Testis (tissue), 3 donors: ENCODE measurements around the gene ERBB3. TPM values are rescaled to one million over a fixed set of nuclear protein-coding genes. Genes with fewer than 3 reads are reported as not detected.

ENCODE experiments used
- DNase-seq: peaks from one replicate; pipeline ENCODE4 v3.0.0-alpha.2; 2019
- H3K27ac ChIP-seq, 2 donors: fragments of 200-600 bp; sonication (generic); one replicate each; pipeline ENCODE4 v1.5.1; 2019
- H3K27me3 ChIP-seq: fragments of 200-600 bp; sonication (generic); one replicate; pipeline ENCODE4 v1.5.1; 2019
- H3K36me3 ChIP-seq: fragments of 200-600 bp; sonication (generic); one replicate; pipeline ENCODE4 v1.5.1; 2017; ENCODE audit warnings: low read depth; ENCODE audit errors: missing control alignments
- H3K4me1 ChIP-seq: fragments of 200-600 bp; sonication (generic); one replicate; pipeline ENCODE4 v1.5.1; 2019
- H3K4me3 ChIP-seq, 2 donors: fragments of 200-600 bp; sonication (generic); one replicate each; pipeline ENCODE4 v1.5.1; 2017 to 2019
- H3K9me3 ChIP-seq: fragments of 200-600 bp; sonication (generic); one replicate; pipeline ENCODE4 v1.5.1; 2017
- CTCF ChIP-seq, 3 experiments: fragments of 450-650 bp in 2 of 3; fragments of 200-600 bp in 1 of 3; sonication (generic) in 1 of 3; IDR thresholded peaks; one replicate each; pipeline ENCODE4 v1.5.1; 2016 to 2019; ENCODE audit warnings: antibody characterized with exemption in 3 of 3, mild to moderate bottlenecking in 2 of 3, moderate library complexity in 1 of 3
- POLR2A ChIP-seq: fragments of 450-650 bp; IDR thresholded peaks from one replicate; pipeline ENCODE4 v1.6.1; 2017; ENCODE audit warnings: antibody characterized with exemption, mild to moderate bottlenecking, moderate library complexity
- WGBS, 2 donors: methylation state at CpG; one replicate each; pipeline ENCODE4 v1.1.5; 2018; 5-methylcytosine and 5-hydroxymethylcytosine counted together
- intact Hi-C: fragments of 100-400 bp; cut with DNase I; formaldehyde crosslinking; loops from one replicate; pipeline ENCODE4 v1.15.1; 2023; ENCODE audit warnings: low total_unique reads
- polyA plus RNA-seq: library from polyadenylated mRNA; stranded (reverse); fragments of 350-450 nt; fragmentation: Illumina TruSeq; extraction: RNeasy Lipid Tissue Mini Kit (QIAGEN cat#74804); gene quantifications from one replicate; pipeline ENCODE4 v1.2.3, GENCODE V29; 2014; ENCODE audit warnings: low read depth, low replicate concordance; ENCODE audit not compliant: insufficient read depth
- total RNA-seq, 2 donors: library from RNA; depleted of rRNA; stranded (reverse); fragments of >200 nt; gene quantifications; one replicate each; pipeline ENCODE4 v1.2.3, GENCODE V29; 2016

The ERBB3 gene
- total and polyA plus RNA-seq, 3 donors from 2014 or later, result 3.3 to 9.8 (median 6.1) TPM

DNA sequence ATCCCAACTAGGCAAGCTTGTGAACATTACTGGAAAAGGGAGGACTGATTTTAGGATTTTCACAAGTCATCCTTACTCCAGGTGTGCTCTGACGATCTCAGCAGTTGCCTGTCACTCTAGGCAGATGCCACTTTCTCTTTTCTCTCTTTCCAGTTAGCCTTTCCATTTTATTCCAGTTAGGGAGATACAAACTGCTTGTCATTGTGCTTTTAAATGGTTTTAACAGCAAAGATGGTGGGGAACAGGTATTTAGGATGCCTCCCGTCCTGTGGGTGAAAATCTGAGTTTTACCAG lies 25.6 kb downstream of the ERBB3 start:
- TF ChIP-seq CTCF (IDR thresholded peaks at IDR 0.05) (no peak), POLR2A (no peak)

DNA sequence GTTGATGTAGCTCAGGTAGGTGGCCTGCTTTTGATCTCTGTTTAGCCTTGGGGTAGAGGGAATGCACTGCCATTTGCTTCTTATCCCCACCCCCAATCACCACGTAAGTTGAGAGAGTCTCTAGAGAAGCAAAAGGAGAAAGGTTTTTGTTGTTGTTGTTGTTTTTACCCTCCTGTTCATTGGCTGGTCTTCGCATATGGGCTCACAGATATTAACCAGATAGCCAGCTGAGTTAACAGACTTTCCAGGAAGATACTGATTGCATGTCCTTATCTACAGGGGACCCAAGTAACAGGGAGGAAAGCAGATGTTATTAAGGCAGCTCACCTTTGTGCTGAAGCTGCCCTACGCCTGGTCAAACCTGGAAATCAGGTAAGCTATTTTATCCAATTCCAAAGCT lies 27.3 kb downstream of the ERBB3 start:
- DNase-seq, result no peak
- H3K27me3 ChIP-seq, result no peaks in the 10 kb centered on the region
- H3K36me3 ChIP-seq, result no peaks in the 10 kb centered on the region
- no peak overlapping the region for H3K4me3 ChIP-seq
- intact Hi-C loops, result no loop called here
- 91 to 93% methylated on average over 3 of the region's 3 CpGs for WGBS, 2 donors
- no peaks in the 10 kb centered on the region for H3K9me3 ChIP-seq
- H3K27ac ChIP-seq, result no peak overlapping the region
- peaks cover 12% of the 10 kb centered on the region for H3K4me1 ChIP-seq
- TF ChIP-seq POLR2A (no peak), CTCF (IDR thresholded peaks at IDR 0.05) (no peak)

More for the DNA sequence above, 25.6 kb downstream of the ERBB3 start:
- Histone ChIP-seq H3K9me3 (no peaks in the 10 kb centered on the region), H3K4me3 (peak overlapping the region; percentile 84 to 92), H3K4me1 (peaks cover 12% of the 10 kb centered on the region), H3K27me3 (no peaks in the 10 kb centered on the region), H3K36me3 (no peaks in the 10 kb centered on the region), H3K27ac (no peak overlapping the region)
- DNase-seq, result no peak
- 17 to 32% methylated on average over 2 of the region's 2 CpGs for WGBS, 2 donors
- intact Hi-C loops, result no loop called here

DNA sequence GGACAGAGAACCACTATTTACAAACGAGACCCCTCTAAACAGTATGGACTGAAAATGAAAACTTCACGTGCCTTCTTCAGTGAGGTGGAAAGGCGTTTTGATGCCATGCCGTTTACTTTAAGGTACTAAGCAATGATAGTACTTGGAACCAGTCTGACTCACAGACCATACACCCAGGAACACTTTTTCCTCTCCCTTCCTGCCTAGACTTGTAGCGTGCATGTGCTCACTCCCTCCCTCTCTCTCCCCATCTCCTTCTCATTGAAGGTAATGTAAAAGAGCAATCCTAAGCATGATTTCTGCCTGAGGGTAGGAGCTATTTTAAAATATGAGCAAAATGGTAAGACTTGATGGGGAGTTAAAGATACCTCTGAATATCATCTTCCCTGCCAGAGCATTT lies 30.6 kb downstream of the ERBB3 start:
- no peak for DNase-seq
- Histone ChIP-seq H3K4me1 (peaks cover 7% of the 10 kb centered on the region), H3K36me3 (no peaks in the 10 kb centered on the region), H3K27me3 (no peaks in the 10 kb centered on the region), H3K27ac (no peak overlapping the region), H3K9me3 (no peaks in the 10 kb centered on the region), H3K4me3 (no peak overlapping the region)
- no peak for TF ChIP-seq POLR2A
- TF ChIP-seq CTCF (IDR thresholded peaks at IDR 0.05), result no peak
- 89 to 96% methylated on average over 5 of the region's 5 CpGs for WGBS, 2 donors
- intact Hi-C loops, result no loop called here

- TF ChIP-seq CTCF (IDR thresholded peaks at IDR 0.05) (no peak), POLR2A (no peak)
- 86 to 93% methylated on average over 1 of the region's 1 CpG for WGBS, 2 donors
- Histone ChIP-seq H3K4me3 (no peak overlapping the region), H3K27ac (no peak overlapping the region), H3K27me3 (no peaks in the 10 kb centered on the region), H3K4me1 (peaks cover 5% of the 10 kb centered on the region), H3K9me3 (no peaks in the 10 kb centered on the region), H3K36me3 (no peaks in the 10 kb centered on the region)
- intact Hi-C loops, result no loop called here
- DNase-seq, result no peak
These were observed 34.1 kb downstream of the ERBB3 start for GRCh38 chr12:56114084-56114483.

GRCh38 chr12:56115329-56115728 lies 35.4 kb downstream of the ERBB3 start:
- H3K27me3 ChIP-seq, result no peaks in the 10 kb centered on the region
- H3K27ac ChIP-seq, result peak overlapping the region; percentile 89 to 91
- no peak for DNase-seq
- intact Hi-C loops, result no loop called here
- WGBS, 2 donors, result 31 to 41% methylated on average over 10 of the region's 10 CpGs
- peaks cover 15% of the 10 kb centered on the region for H3K4me1 ChIP-seq
- TF ChIP-seq CTCF (IDR thresholded peaks at IDR 0.05) (no peak), POLR2A (no peak)
- H3K9me3 ChIP-seq, result no peaks in the 10 kb centered on the region
- H3K4me3 ChIP-seq, result peak overlapping the region; percentile 71 to 90
- H3K36me3 ChIP-seq, result no peaks in the 10 kb centered on the region
